Gastroesophageal sphincter (tissue), 3 donors: ENCODE data around the gene CLOCK.

Experiments
- POLR2A ChIP-seq, 2 donors: fragments of 450-650 bp; IDR thresholded peaks; one replicate each; pipeline ENCODE4 v1.6.1; 2017; ENCODE audit warnings: antibody characterized with exemption in 2 of 2, mild to moderate bottlenecking in 2 of 2, moderate library complexity in 1 of 2
- POLR2AphosphoS5 ChIP-seq: sonication (generic); formaldehyde crosslinking; IDR thresholded peaks from one replicate; pipeline ENCODE4 v1.6.1; 2017; ENCODE audit warnings: antibody characterized with exemption
- TF ChIP-seq, protein P1 (sequence below), 4 experiments: fragments of 200-600 bp in 2 of 4; fragments of 450-650 bp in 2 of 4; sonication (generic) in 1 of 4; IDR thresholded peaks; one replicate each; pipeline ENCODE4 v1.5.1; 2017 to 2019; ENCODE audit warnings: antibody characterized with exemption in 4 of 4, mild to moderate bottlenecking in 2 of 4, moderate library complexity in 2 of 4

DNA sequence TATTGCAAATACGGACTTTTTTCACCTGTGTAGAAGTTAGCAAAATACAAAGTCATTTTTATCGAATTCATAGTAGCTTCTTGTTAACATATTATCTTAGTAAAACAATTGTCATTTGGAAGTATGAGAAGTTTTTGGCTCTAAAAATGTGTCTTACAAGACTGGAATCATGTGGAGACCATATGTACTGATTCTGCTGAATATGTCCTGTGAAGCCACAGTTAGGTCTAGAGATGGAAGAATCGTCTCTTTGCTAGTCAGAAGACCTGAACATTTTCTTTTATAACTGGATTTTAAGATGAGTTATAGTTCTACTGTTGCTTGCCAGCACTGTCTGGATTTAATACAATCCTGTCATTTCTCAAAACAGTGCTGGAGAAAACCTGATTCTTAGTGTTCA is 121.9 kb downstream of the CLOCK start:
- TF ChIP-seq, protein P1, sequence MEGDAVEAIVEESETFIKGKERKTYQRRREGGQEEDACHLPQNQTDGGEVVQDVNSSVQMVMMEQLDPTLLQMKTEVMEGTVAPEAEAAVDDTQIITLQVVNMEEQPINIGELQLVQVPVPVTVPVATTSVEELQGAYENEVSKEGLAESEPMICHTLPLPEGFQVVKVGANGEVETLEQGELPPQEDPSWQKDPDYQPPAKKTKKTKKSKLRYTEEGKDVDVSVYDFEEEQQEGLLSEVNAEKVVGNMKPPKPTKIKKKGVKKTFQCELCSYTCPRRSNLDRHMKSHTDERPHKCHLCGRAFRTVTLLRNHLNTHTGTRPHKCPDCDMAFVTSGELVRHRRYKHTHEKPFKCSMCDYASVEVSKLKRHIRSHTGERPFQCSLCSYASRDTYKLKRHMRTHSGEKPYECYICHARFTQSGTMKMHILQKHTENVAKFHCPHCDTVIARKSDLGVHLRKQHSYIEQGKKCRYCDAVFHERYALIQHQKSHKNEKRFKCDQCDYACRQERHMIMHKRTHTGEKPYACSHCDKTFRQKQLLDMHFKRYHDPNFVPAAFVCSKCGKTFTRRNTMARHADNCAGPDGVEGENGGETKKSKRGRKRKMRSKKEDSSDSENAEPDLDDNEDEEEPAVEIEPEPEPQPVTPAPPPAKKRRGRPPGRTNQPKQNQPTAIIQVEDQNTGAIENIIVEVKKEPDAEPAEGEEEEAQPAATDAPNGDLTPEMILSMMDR (IDR thresholded peaks at IDR 0.05), result no peak
- no peak for TF ChIP-seq POLR2AphosphoS5
- no peak for TF ChIP-seq POLR2A (IDR thresholded peaks at IDR 0.05)
